Raji (cell line): Measurements from ENCODE around the gene FGF3.

Experiments used
- POLR2A ChIP-seq: IDR thresholded peaks from 2 replicates; pipeline ENCODE4 v1.6.1; 2011; ENCODE audit warnings: low read depth, low read length, control low read depth; ENCODE audit not compliant: insufficient read depth

The FGF3 gene

GRCh38 chr11:69807106-69807815 is 12.0 kb downstream of the FGF3 start:
- TF ChIP-seq POLR2A: no peak

GRCh38 chr11:69804769-69805508 is 14.3 kb downstream of the FGF3 start:
- no peak for TF ChIP-seq POLR2A

GRCh38 chr11:69803604-69804218 is 15.5 kb downstream of the FGF3 start:
- TF ChIP-seq POLR2A: no peak

- TF ChIP-seq POLR2A: no peak
Measured at GRCh38 chr11:69803022-69803421, 16.2 kb downstream of the FGF3 start.

GRCh38 chr11:69802590-69802989 is 16.6 kb downstream of the FGF3 start:
- TF ChIP-seq POLR2A: no peak

- TF ChIP-seq POLR2A: no peak
Measured at GRCh38 chr11:69801513-69802335, 17.5 kb downstream of the FGF3 start.

GRCh38 chr11:69800278-69800677 is 18.9 kb downstream of the FGF3 start:
- TF ChIP-seq POLR2A: no peak

GRCh38 chr11:69799582-69799981 is 19.6 kb downstream of the FGF3 start:
- TF ChIP-seq POLR2A: no peak

- TF ChIP-seq POLR2A: no peak
Measured at GRCh38 chr11:69799097-69799496, 20.1 kb downstream of the FGF3 start.

- TF ChIP-seq POLR2A: no peak
Measured at GRCh38 chr11:69797737-69798528, 21.3 kb downstream of the FGF3 start.

GRCh38 chr11:69797156-69797555 is 22.1 kb downstream of the FGF3 start:
- TF ChIP-seq POLR2A: no peak

- no peak for TF ChIP-seq POLR2A
Measured at GRCh38 chr11:69796063-69796462, 23.2 kb downstream of the FGF3 start.

- TF ChIP-seq POLR2A: no peak
Measured at GRCh38 chr11:69791276-69792180, 27.7 kb downstream of the FGF3 start.
